K562 treated with DMSO at 1 percent for 12 hours (cell line): ENCODE results near the gene TDRD12. TPM values are rescaled to one million over a fixed set of nuclear protein-coding genes. Genes with fewer than 3 reads are reported as not detected.

ENCODE experiments used
- total RNA-seq: library from RNA; unstranded; fragments of 300-600 nt; gene quantifications from 2 replicates; pipeline ENCODE4 v1.2.3, GENCODE V29; 2022; ENCODE audit not compliant: insufficient read depth

TDRD12 gene, protein sequence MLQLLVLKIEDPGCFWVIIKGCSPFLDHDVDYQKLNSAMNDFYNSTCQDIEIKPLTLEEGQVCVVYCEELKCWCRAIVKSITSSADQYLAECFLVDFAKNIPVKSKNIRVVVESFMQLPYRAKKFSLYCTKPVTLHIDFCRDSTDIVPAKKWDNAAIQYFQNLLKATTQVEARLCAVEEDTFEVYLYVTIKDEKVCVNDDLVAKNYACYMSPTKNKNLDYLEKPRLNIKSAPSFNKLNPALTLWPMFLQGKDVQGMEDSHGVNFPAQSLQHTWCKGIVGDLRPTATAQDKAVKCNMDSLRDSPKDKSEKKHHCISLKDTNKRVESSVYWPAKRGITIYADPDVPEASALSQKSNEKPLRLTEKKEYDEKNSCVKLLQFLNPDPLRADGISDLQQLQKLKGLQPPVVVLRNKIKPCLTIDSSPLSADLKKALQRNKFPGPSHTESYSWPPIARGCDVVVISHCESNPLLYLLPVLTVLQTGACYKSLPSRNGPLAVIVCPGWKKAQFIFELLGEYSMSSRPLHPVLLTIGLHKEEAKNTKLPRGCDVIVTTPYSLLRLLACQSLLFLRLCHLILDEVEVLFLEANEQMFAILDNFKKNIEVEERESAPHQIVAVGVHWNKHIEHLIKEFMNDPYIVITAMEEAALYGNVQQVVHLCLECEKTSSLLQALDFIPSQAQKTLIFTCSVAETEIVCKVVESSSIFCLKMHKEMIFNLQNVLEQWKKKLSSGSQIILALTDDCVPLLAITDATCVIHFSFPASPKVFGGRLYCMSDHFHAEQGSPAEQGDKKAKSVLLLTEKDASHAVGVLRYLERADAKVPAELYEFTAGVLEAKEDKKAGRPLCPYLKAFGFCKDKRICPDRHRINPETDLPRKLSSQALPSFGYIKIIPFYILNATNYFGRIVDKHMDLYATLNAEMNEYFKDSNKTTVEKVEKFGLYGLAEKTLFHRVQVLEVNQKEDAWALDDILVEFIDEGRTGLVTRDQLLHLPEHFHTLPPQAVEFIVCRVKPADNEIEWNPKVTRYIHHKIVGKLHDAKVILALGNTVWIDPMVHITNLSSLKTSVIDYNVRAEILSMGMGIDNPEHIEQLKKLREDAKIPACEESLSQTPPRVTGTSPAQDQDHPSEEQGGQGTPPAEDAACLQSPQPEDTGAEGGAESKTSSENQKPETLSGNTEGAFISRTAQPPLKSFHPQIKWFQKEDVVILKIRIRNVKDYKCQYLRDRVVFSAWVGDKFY (N-terminal part only)
- not detected in 2 replicates for total RNA-seq

GRCh38 chr19:32719611-32720059, at the start of gene TDRD12:
Gene TDRD12, plus strand, starts transcription at chr19:32719767. Its CDS starts 306 bp downstream, at chr19:32720073.

GRCh38 chr19:32674931-32675719, 44.4 kb upstream of the TDRD12 start, which contains the start of gene ANKRD27:
Gene ANKRD27, minus strand, starts transcription at chr19:32675180. Its CDS starts 16,165 bp downstream, at chr19:32659015.

DNA sequence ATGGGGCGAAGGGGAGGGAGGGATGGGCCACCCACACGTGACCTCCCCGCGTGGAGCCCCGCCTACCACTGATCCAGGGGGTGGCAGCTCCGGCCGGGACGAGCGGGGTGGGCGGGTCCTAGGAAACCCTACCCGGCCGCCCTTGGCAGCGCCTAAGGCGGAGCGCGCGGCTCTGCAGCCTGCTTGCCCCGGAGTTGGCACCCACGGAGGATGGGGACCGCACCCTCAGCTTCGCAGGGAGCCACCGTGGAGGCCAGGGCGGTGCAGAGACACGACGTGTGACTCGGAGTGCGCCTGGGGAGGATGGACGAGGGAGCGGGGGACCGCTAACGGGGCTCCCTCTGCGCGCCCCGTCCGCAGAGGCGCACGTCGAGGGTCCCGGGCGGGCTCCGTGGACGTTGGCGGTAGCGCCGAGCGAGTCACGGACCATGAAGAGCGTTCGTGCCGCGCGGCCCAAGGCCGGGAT, 43.8 kb upstream of the TDRD12 start, which contains the start of gene RGS9BP:
Gene RGS9BP, plus strand, starts transcription at position 129 of the 466 bp plus-strand sequence. CDS start 416 bp downstream, outside the sequence.

GRCh38 chr19:32691291-32691951, 28.1 kb upstream of the TDRD12 start, which contains the start of gene NUDT19:
Gene NUDT19, plus strand, starts transcription at chr19:32691821. Its CDS starts 140 bp downstream, at chr19:32691961.

GRCh38 chr19:32869369-32869965, 149.9 kb downstream of the TDRD12 start, which contains the start of gene SLC7A9:
Gene SLC7A9, minus strand, starts transcription at chr19:32869767. Its CDS starts 1,233 bp downstream, at chr19:32868534.

Other genes starting within 250 kb of the TDRD12 start
- 95.9 and 108 TPM in 2 replicates for gene PDCD5, start 138.6 kb upstream of the TDRD12 start, total RNA-seq
- gene ANKRD27, start 44.6 kb upstream of the TDRD12 start, total RNA-seq = 14.1 and 42.2 TPM in 2 replicates
- gene RGS9BP, start 43.9 kb upstream of the TDRD12 start, total RNA-seq = 0.73 and 0.74 TPM in 2 replicates
- gene NUDT19, start 27.9 kb upstream of the TDRD12 start, total RNA-seq = 8.7 and 19.4 TPM in 2 replicates
- not detected in 2 replicates for gene SLC7A9, start 150.0 kb downstream of the TDRD12 start, total RNA-seq